Panc1 (cell line): ENCODE measurements around the gene TJAP1. TPM values are rescaled to one million over a fixed set of nuclear protein-coding genes. Genes with fewer than 3 reads are reported as not detected.

Source experiments
- ATAC-seq: fragments of 200-7000 bp; cut with Tn5 transposase; 2 replicates; pipeline ENCODE4 v1.9.1; 2020; ENCODE audit warnings: mild to moderate bottlenecking, moderate library complexity
- BruUV-seq: library from RNA; stranded (reverse); fragments of 400-500 nt; replicated peaks from 2 replicates; lab custom pipeline; 2021; lab: Mats Ljungman, UMichigan
- CTCF ChIA-PET: fragments of 300-600 bp; sonication (Branson Sonifier 250); formaldehyde crosslinking; loops from one replicate; lab custom pipeline; 2022; ENCODE audit warnings: antibody characterized with exemption; lab: Charles Lee
- POLR2A ChIA-PET: fragments of 300-600 bp; sonication (Branson Sonifier 250); formaldehyde crosslinking; loops from one replicate; lab custom pipeline; 2022; ENCODE audit warnings: antibody characterized with exemption; lab: Charles Lee
- DNase-seq: peaks from one replicate; pipeline ENCODE4 v3.0.0-alpha.2; 2010; ENCODE audit warnings: low read depth, low spot score
- H3K27ac ChIP-seq: 2 replicates; pipeline ENCODE4 v1.5.1; 2011; ENCODE audit warnings: mild to moderate bottlenecking, low read length, inconsistent platforms
- H3K27me3 ChIP-seq: fragments of 200-500 bp; sonication (Bioruptor generic); 2 replicates; pipeline ENCODE4 v1.6.0; 2014; ENCODE audit warnings: low read length, inconsistent platforms; ENCODE audit not compliant: control insufficient read depth, insufficient read depth
- H3K36me3 ChIP-seq: fragments of 200-500 bp; sonication (Bioruptor generic); 2 replicates; pipeline ENCODE4 v1.5.1; 2014; ENCODE audit warnings: inconsistent platforms, mild to moderate bottlenecking, low read length, moderate library complexity; ENCODE audit not compliant: control insufficient read depth, insufficient read depth
- H3K4me1 ChIP-seq: 2 replicates; pipeline ENCODE4 v1.5.1; 2011; ENCODE audit warnings: inconsistent platforms, mild to moderate bottlenecking, low read length, moderate library complexity; ENCODE audit not compliant: control insufficient read depth, insufficient read depth
- H3K4me3 ChIP-seq, 2 experiments: 2 replicates each; pipeline ENCODE4 v1.5.1; 2011 to 2012; ENCODE audit warnings: low read depth in 2 of 2, low read length in 2 of 2, mild to moderate bottlenecking in 2 of 2, inconsistent platforms in 1 of 2, moderate library complexity in 1 of 2
- H3K9me3 ChIP-seq: fragments of 200-500 bp; sonication (Bioruptor generic); 2 replicates; pipeline ENCODE4 v1.5.1; 2014; ENCODE audit warnings: low read depth, mild to moderate bottlenecking, inconsistent platforms, low read length, moderate library complexity; ENCODE audit not compliant: control insufficient read depth, insufficient read depth
- CTCF ChIP-seq: fragments of 450-650 bp; IDR thresholded peaks from 2 replicates; pipeline ENCODE4 v1.5.1; 2017; ENCODE audit warnings: mild to moderate bottlenecking
- POLR2AphosphoS5 ChIP-seq: IDR thresholded peaks from 2 replicates; pipeline ENCODE4 v1.6.1; 2012; ENCODE audit warnings: mild to moderate bottlenecking, low read depth, low read length, moderate library complexity
- REST ChIP-seq, 2 experiments: IDR thresholded peaks; 2 replicates each; pipeline ENCODE4 v1.6.1; 2011 to 2012; ENCODE audit warnings: low read depth in 2 of 2, control low read depth in 1 of 2, low read length in 1 of 2, mild to moderate bottlenecking in 1 of 2, moderate library complexity in 1 of 2; ENCODE audit not compliant: insufficient read depth in 1 of 2
- SIN3A ChIP-seq: IDR thresholded peaks from 2 replicates; pipeline ENCODE4 v1.6.1; 2012; ENCODE audit warnings: low read depth, mild to moderate bottlenecking, low read length, moderate library complexity, borderline replicate concordance; ENCODE audit not compliant: insufficient read depth
- TCF7L2 ChIP-seq: IDR thresholded peaks from 2 replicates; pipeline ENCODE4 v1.6.1; 2011; ENCODE audit warnings: mild to moderate bottlenecking, low read depth, low read length, inconsistent platforms
- in situ Hi-C: cut with HindIII; loops from 2 replicates; pipeline ENCODE4 v1.10.0; 2016; ENCODE audit warnings: low sequenced_read_pairs, low pct_unique_long_range_greater_than_20kb
- intact Hi-C: fragments of 100-400 bp; cut with micrococcal nuclease; formaldehyde crosslinking; loops from one replicate; pipeline ENCODE4 v1.10.0; 2022; ENCODE audit not compliant: unreplicated experiment
- total RNA-seq: library from RNA; stranded (reverse); gene quantifications from one replicate; pipeline ENCODE4 v1.2.1, GENCODE V29; 2021; ENCODE audit not compliant: unreplicated experiment

The TJAP1 gene
- total RNA-seq, 1 experiment from 2014 or later = 42.7 TPM

- Histone ChIP-seq H3K36me3 (peaks cover 25% of the 10 kb centered on the region), H3K9me3 (no peaks in the 10 kb centered on the region), H3K27me3 (no peaks in the 10 kb centered on the region), H3K4me3 (no peak overlapping the region), H3K4me1 (no peaks in the 10 kb centered on the region; the same call in 1 of the 2 replicates), H3K27ac (no peak overlapping the region)
- no peak for DNase-seq
- ATAC-seq = no peak
- BruUV-seq = no TSS peak
- POLR2A ChIA-PET = no interaction called here
- in situ Hi-C loops (loop anchor here (10.0 kb wide), 1 partner anchor 70 kb away; no protein-coding TSS in a partner anchor), intact Hi-C loops (no loop called here)
- no peak for TF ChIP-seq TCF7L2
- no peak for TF ChIP-seq REST (IDR thresholded peaks at IDR 0.05; ENCODE audit: insufficient read depth in 1 of 2, low read depth in 2 of 2, low read length in 1 of 2)
- no peak for TF ChIP-seq CTCF
- CTCF ChIA-PET = no interaction called here
These were observed 47.2 kb downstream of the TJAP1 start for GRCh38 chr6:43524483-43524961.

- in situ Hi-C loops = no loop called here
- CTCF ChIA-PET = interaction anchor here (0.5 kb wide), 1 partner anchor 76 kb away, joined by 5 read pairs; no protein-coding TSS in a partner anchor
These were observed 54.8 kb downstream of the TJAP1 start for GRCh38 chr6:43532201-43532600.

More at GRCh38 chr6:43532201-43532600, 54.8 kb downstream of the TJAP1 start:
- TF ChIP-seq CTCF = no peak
- no peak for TF ChIP-seq TCF7L2
- TF ChIP-seq REST (IDR thresholded peaks at IDR 0.05; ENCODE audit: insufficient read depth in 1 of 2, low read depth in 2 of 2, low read length in 1 of 2) = no peak
- TF ChIP-seq SIN3A = no peak
- no peak for TF ChIP-seq POLR2AphosphoS5
- Histone ChIP-seq H3K4me3 (no peak overlapping the region), H3K9me3 (no peaks in the 10 kb centered on the region), H3K4me1 (no peaks in the 10 kb centered on the region), H3K36me3 (peaks cover 18% of the 10 kb centered on the region), H3K27me3 (no peaks in the 10 kb centered on the region), H3K27ac (no peak overlapping the region)
- no TSS peak for BruUV-seq
- ATAC-seq (no peak), DNase-seq (no peak)
- POLR2A ChIA-PET = interaction anchor here (0.7 kb wide), 1 partner anchor 15 kb away, joined by 3 read pairs; the partner anchor contains the start of gene POLR1C
- intact Hi-C loops = no loop called here
